ENCODE data around the gene TMEM156.

- TF ChIP-seq POLR2AphosphoS5 (IDR thresholded peaks at IDR 0.05; ENCODE audit: insufficient read depth, low read depth, low read length) (no peak), POLR2A (IDR thresholded peaks at IDR 0.05; ENCODE audit: low read depth, low read length) (no peak), CTCF (IDR thresholded peaks at IDR 0.05; ENCODE audit: extremely low read depth in 1 of 2, insufficient read depth in 1 of 2, low read depth in 1 of 2, low read length in 2 of 2) (no peak)
Measured at GRCh38 chr4:38954727-38955126, 77.5 kb downstream of the TMEM156 start.
